Hepatocyte (in vitro differentiated cells): ENCODE measurements around the gene UGT1A6. TPM values are rescaled to one million over a fixed set of nuclear protein-coding genes. Genes with fewer than 3 reads are reported as not detected.

Experiments used
- DNase-seq: peaks from one replicate; pipeline ENCODE4 v3.0.0-alpha.2; 2016; ENCODE audit warnings: low spot score
- H2AFZ ChIP-seq: fragments of 200-600 bp; sonication (generic); 2 replicates; pipeline ENCODE4 v1.6.0; 2016; ENCODE audit warnings: antibody characterized with exemption, mild to moderate bottlenecking
- H3K27ac ChIP-seq: fragments of 200-600 bp; sonication (generic); 2 replicates; pipeline ENCODE4 v1.5.1; 2016; ENCODE audit warnings: mild to moderate bottlenecking
- H3K27me3 ChIP-seq: fragments of 200-600 bp; sonication (generic); 2 replicates; pipeline ENCODE4 v1.6.1; 2016
- H3K36me3 ChIP-seq: fragments of 200-600 bp; sonication (generic); replicated peaks from 2 replicates; pipeline ENCODE4 v1.5.1; 2016; ENCODE audit warnings: low read depth; ENCODE audit not compliant: insufficient read depth
- H3K4me1 ChIP-seq: fragments of 200-600 bp; sonication (generic); 2 replicates; pipeline ENCODE4 v1.5.1; 2016; ENCODE audit warnings: mild to moderate bottlenecking, moderate library complexity; ENCODE audit not compliant: insufficient read depth
- H3K4me2 ChIP-seq: fragments of 200-600 bp; sonication (generic); 2 replicates; pipeline ENCODE4 v1.6.0; 2016
- H3K4me3 ChIP-seq: fragments of 200-600 bp; sonication (generic); 2 replicates; pipeline ENCODE4 v1.5.1; 2016; ENCODE audit warnings: mild to moderate bottlenecking
- H3K79me2 ChIP-seq: fragments of 200-600 bp; sonication (generic); 2 replicates; pipeline ENCODE4 v1.6.0; 2017; ENCODE audit warnings: mild to moderate bottlenecking
- H3K9me2 ChIP-seq: fragments of 200-600 bp; sonication (generic); replicated peaks from 2 replicates; pipeline ENCODE4 v1.6.0; 2017; ENCODE audit warnings: mild to moderate bottlenecking; ENCODE audit not compliant: insufficient read depth
- H3K9me3 ChIP-seq: fragments of 200-600 bp; sonication (generic); 2 replicates; pipeline ENCODE4 v1.5.1; 2016; ENCODE audit warnings: low read depth, mild to moderate bottlenecking
- H4K20me1 ChIP-seq: fragments of 200-600 bp; sonication (generic); 2 replicates; pipeline ENCODE4 v1.6.0; 2016; ENCODE audit warnings: mild to moderate bottlenecking; ENCODE audit not compliant: insufficient read depth, poor library complexity, severe bottlenecking
- CTCF ChIP-seq: fragments of 200-600 bp; sonication (generic); IDR thresholded peaks from 2 replicates; pipeline ENCODE4 v1.5.1; 2016; ENCODE audit warnings: antibody characterized with exemption, mild to moderate bottlenecking; ENCODE audit not compliant: poor library complexity
- EZH2 ChIP-seq: fragments of 200-600 bp; sonication (generic); IDR thresholded peaks from 2 replicates; pipeline ENCODE4 v1.6.1; 2016; ENCODE audit warnings: antibody characterized with exemption, mild to moderate bottlenecking, borderline replicate concordance
- EZH2phosphoT487 ChIP-seq: fragments of 200-600 bp; sonication (generic); IDR thresholded peaks from one replicate; pipeline ENCODE4 v1.6.1; 2018; ENCODE audit warnings: antibody characterized with exemption, mild to moderate bottlenecking, low read depth, moderate library complexity; ENCODE audit not compliant: unreplicated experiment, severe bottlenecking
- WGBS: methylation state at CpG from one replicate; pipeline ENCODE4 v1.1.6; 2016; ENCODE audit warnings: low lambda C conversion rate; ENCODE audit errors: missing lambda C conversion rate; 5-methylcytosine and 5-hydroxymethylcytosine counted together
- polyA plus RNA-seq: library from polyadenylated mRNA; unstranded; fragments of >200 nt; fragmentation: Nextera tagmentation; extraction: Ambion mirVana; gene quantifications from 2 replicates; pipeline ENCODE4 v1.2.1, GENCODE V29; 2016
- total RNA-seq: library from RNA; depleted of rRNA; stranded (reverse); fragments of >200 nt; gene quantifications from 2 replicates; pipeline ENCODE4 v1.2.3, GENCODE V29; 2014

UGT1A6 gene
- total and polyA plus RNA-seq, 2 experiments from 2014 or later, result 0.77 to 3.4 TPM

GRCh38 chr2:233766416-233766815 lies 73.7 kb downstream of the UGT1A6 start:
- Histone ChIP-seq H2AFZ (no peak overlapping the region), H3K36me3 (no peaks in the 10 kb centered on the region), H4K20me1 (no peaks in the 10 kb centered on the region), H3K9me3 (no peaks in the 10 kb centered on the region), H3K79me2 (no peaks in the 10 kb centered on the region), H3K9me2 (no peaks in the 10 kb centered on the region), H3K27me3 (no peaks in the 10 kb centered on the region), H3K4me2 (no peak overlapping the region), H3K27ac (no peak overlapping the region), H3K4me3 (no peak overlapping the region), H3K4me1 (no peaks in the 10 kb centered on the region)
- TF ChIP-seq EZH2, result no peak
- TF ChIP-seq CTCF, result no peak
- TF ChIP-seq EZH2phosphoT487, result no peak
- no peak for DNase-seq
- WGBS, result 79% methylated on average over 4 of the region's 4 CpGs

- no peaks in the 10 kb centered on the region for H3K36me3 ChIP-seq
- no peak overlapping the region for H3K4me3 ChIP-seq
- H3K4me1 ChIP-seq, result no peaks in the 10 kb centered on the region
- no peak for DNase-seq
- no peaks in the 10 kb centered on the region for H4K20me1 ChIP-seq
- H3K27me3 ChIP-seq, result no peaks in the 10 kb centered on the region
- 80% methylated on average over 4 of the region's 4 CpGs for WGBS
- H2AFZ ChIP-seq, result no peak overlapping the region
- no peaks in the 10 kb centered on the region for H3K79me2 ChIP-seq
- no peak overlapping the region for H3K4me2 ChIP-seq
- no peaks in the 10 kb centered on the region for H3K9me3 ChIP-seq
- no peaks in the 10 kb centered on the region for H3K9me2 ChIP-seq
- no peak for TF ChIP-seq EZH2
- no peak for TF ChIP-seq CTCF
- no peak for TF ChIP-seq EZH2phosphoT487
- no peak overlapping the region for H3K27ac ChIP-seq
Measured at GRCh38 chr2:233768076-233768475, 75.4 kb downstream of the UGT1A6 start.

- no peak for DNase-seq
- TF ChIP-seq EZH2phosphoT487, result no peak
- TF ChIP-seq EZH2, result no peak
- no peak for TF ChIP-seq CTCF
- no peaks in the 10 kb centered on the region for H3K9me2 ChIP-seq
- no peaks in the 10 kb centered on the region for H3K9me3 ChIP-seq
- no peaks in the 10 kb centered on the region for H4K20me1 ChIP-seq
- no peaks in the 10 kb centered on the region for H3K79me2 ChIP-seq
- H3K27ac ChIP-seq, result no peak overlapping the region
- WGBS, result 91% methylated on average over 9 of the region's 9 CpGs
- no peaks in the 10 kb centered on the region for H3K36me3 ChIP-seq
- H3K4me2 ChIP-seq, result no peak overlapping the region
- H3K4me1 ChIP-seq, result no peaks in the 10 kb centered on the region
- no peak overlapping the region for H2AFZ ChIP-seq
- no peaks in the 10 kb centered on the region for H3K27me3 ChIP-seq
- no peak overlapping the region for H3K4me3 ChIP-seq
Measured at GRCh38 chr2:233769260-233769659, 76.6 kb downstream of the UGT1A6 start.

- H3K4me1 ChIP-seq, result no peaks in the 10 kb centered on the region
- H2AFZ ChIP-seq, result no peak overlapping the region
- H3K27me3 ChIP-seq, result no peaks in the 10 kb centered on the region
- no peak for DNase-seq
- 92% methylated on average over 16 of the region's 16 CpGs for WGBS
- no peak overlapping the region for H3K4me3 ChIP-seq
- H3K79me2 ChIP-seq, result no peaks in the 10 kb centered on the region
- no peaks in the 10 kb centered on the region for H3K36me3 ChIP-seq
- no peak overlapping the region for H3K27ac ChIP-seq
- TF ChIP-seq EZH2phosphoT487 (no peak), CTCF (no peak), EZH2 (no peak)
- no peak overlapping the region for H3K4me2 ChIP-seq
- no peaks in the 10 kb centered on the region for H4K20me1 ChIP-seq
- no peaks in the 10 kb centered on the region for H3K9me3 ChIP-seq
- H3K9me2 ChIP-seq, result no peaks in the 10 kb centered on the region
Measured at GRCh38 chr2:233772153-233772552, 79.5 kb downstream of the UGT1A6 start.
